K562 (cell line): ENCODE results near the gene PBOV1. TPM values are rescaled to one million over a fixed set of nuclear protein-coding genes. Genes with fewer than 3 reads are reported as not detected.
A peak's percentile ranks its signal among the peaks of the same experiment; 100 is the strongest.

Experiments used
- ATAC-seq: fragments of 200-7000 bp; cut with Tn5 transposase; 3 replicates; pipeline ENCODE4 v1.9.1; 2020; ENCODE audit warnings: moderate library complexity
- BruUV-seq: library from RNA; stranded (reverse); fragments of 400-500 nt; replicated peaks from 2 replicates; lab custom pipeline; 2021; lab: Mats Ljungman, UMichigan
- CTCF ChIA-PET: fragments of 300-600 bp; formaldehyde crosslinking; extraction: SDS; loops from one replicate; lab custom pipeline; 2021; ENCODE audit warnings: low intra/inter-chr PET ratio; lab: Yijun Ruan, JAX
- POLR2A ChIA-PET: fragments of 300-600, 350-650 bp; sonication (Branson Sonifier 250); formaldehyde crosslinking; extraction: SDS; loops from one replicate; lab custom pipeline; 2021; ENCODE audit warnings: antibody characterized with exemption, inconsistent platforms; lab: Yijun Ruan, JAX
- DNase-seq, 4 experiments: peaks; one replicate each; pipeline versions ENCODE4 v3.0.0 to v3.0.0-alpha.2; 2011 to 2018; ENCODE audit warnings: low spot score in 3 of 4, mixed read lengths in 3 of 4; ENCODE audit errors: extremely low read depth in 1 of 4
- FAIRE-seq: peaks from 2 replicates; lab custom pipeline; 2011; peaks lifted over from hg19 to GRCh38; lab: Jason Lieb, UNC
- H2AFZ ChIP-seq: 2 replicates; pipeline ENCODE4 v1.6.0; 2011; ENCODE audit warnings: low read depth, low read length, control low read depth, inconsistent platforms
- H3K27ac ChIP-seq: fragments of 200-600 bp; 3 replicates; pipeline ENCODE4 v1.8.0; 2011; ENCODE audit warnings: low read depth, mild to moderate bottlenecking, control low read depth, inconsistent platforms, low read length, moderate library complexity, mixed read lengths; ENCODE audit errors: extremely low read depth
- H3K27me3 ChIP-seq, 2 experiments: fragments of 300-600 bp in 1 of 2; 2 replicates in 1 of 2; 3 replicates in 1 of 2; pipeline versions ENCODE4 v1.6.0 to v1.8.0; 2011; ENCODE audit warnings: inconsistent platforms in 2 of 2, low read length in 2 of 2, mild to moderate bottlenecking in 1 of 2, mixed read lengths in 1 of 2, moderate library complexity in 1 of 2; ENCODE audit not compliant: control insufficient read depth in 2 of 2, insufficient read depth in 2 of 2
- H3K36me3 ChIP-seq: fragments of 300-600 bp; 3 replicates; pipeline ENCODE4 v1.8.0; 2011; ENCODE audit warnings: mild to moderate bottlenecking, low read length, inconsistent platforms; ENCODE audit not compliant: control insufficient read depth, insufficient read depth
- H3K4me1 ChIP-seq, 2 experiments: fragments of 200-600 bp in 1 of 2; replicated peaks in 1 of 2; 2 replicates in 1 of 2; 3 replicates in 1 of 2; pipeline versions ENCODE4 v1.5.1 to v1.8.0; 2011; ENCODE audit warnings: inconsistent platforms in 2 of 2, low read length in 2 of 2, mild to moderate bottlenecking in 1 of 2, mixed read lengths in 1 of 2, moderate library complexity in 1 of 2; ENCODE audit not compliant: control insufficient read depth in 2 of 2, insufficient read depth in 2 of 2
- H3K4me2 ChIP-seq: 2 replicates; pipeline ENCODE4 v1.6.1; 2011; ENCODE audit warnings: low read length, control low read depth, inconsistent platforms, mixed read lengths; ENCODE audit not compliant: insufficient read depth
- H3K4me3 ChIP-seq: fragments of 200-600 bp; sonication (generic), shearing (Covaris generic); 2 replicates; pipeline ENCODE4 v1.5.1; 2016; ENCODE audit warnings: control low read depth, inconsistent platforms
- H3K79me2 ChIP-seq: fragments of 200-600 bp; 3 replicates; pipeline ENCODE4 v1.8.0; 2011; ENCODE audit warnings: low read length, inconsistent platforms; ENCODE audit not compliant: control insufficient read depth, insufficient read depth
- H3K9ac ChIP-seq, 2 experiments: 2 replicates each; pipeline versions ENCODE4 v1.6.0 to v1.6.1; 2011; ENCODE audit warnings: low read depth in 2 of 2, low read length in 2 of 2, control low read depth in 1 of 2, inconsistent platforms in 1 of 2, mild to moderate bottlenecking in 1 of 2, mixed read lengths in 1 of 2; ENCODE audit not compliant: insufficient read depth in 1 of 2
- H3K9me1 ChIP-seq: one replicate; pipeline ENCODE4 v1.6.0; 2011; ENCODE audit warnings: inconsistent platforms, mild to moderate bottlenecking, low read length, moderate library complexity; ENCODE audit not compliant: control insufficient read depth, insufficient read depth
- H3K9me3 ChIP-seq: replicated peaks from 2 replicates; pipeline ENCODE4 v1.5.1; 2011; ENCODE audit warnings: low read depth, low read length, inconsistent platforms; ENCODE audit not compliant: control insufficient read depth, insufficient read depth
- H4K20me1 ChIP-seq: replicated peaks from 2 replicates; pipeline ENCODE4 v1.6.1; 2011; ENCODE audit warnings: low read length, inconsistent platforms, mixed read lengths; ENCODE audit not compliant: control insufficient read depth, insufficient read depth
- DMBX1 ChIP-seq: fragments of 250-450 bp; sonication (Bioruptor Pico); IDR thresholded peaks from 2 replicates; pipeline ENCODE4 v1.8.0; 2022; ENCODE audit warnings: inconsistent platforms, mild to moderate bottlenecking, moderate library complexity, borderline replicate concordance
- ETV1 ChIP-seq: fragments of 450-650 bp; conservative IDR thresholded peaks from 2 replicates; pipeline ENCODE4 v1.6.1; 2016; ENCODE audit warnings: missing genetic modification characterization, control low read depth, low read depth, missing compliant biosample characterization
- KAT7 ChIP-seq: sonication (generic); formaldehyde crosslinking; IDR thresholded peaks from 2 replicates; pipeline ENCODE4 v1.8.0; 2022; ENCODE audit warnings: missing genetic modification reagents, mild to moderate bottlenecking, borderline replicate concordance
- NR4A1 ChIP-seq, 2 experiments: fragments of 250-450 bp in 1 of 2; fragments of 450-650 bp in 1 of 2; sonication (Bioruptor Pico) in 1 of 2; IDR thresholded peaks; 2 replicates each; pipeline versions ENCODE4 v1.4.0 to v1.6.1; 2016 to 2020; ENCODE audit warnings: mild to moderate bottlenecking in 2 of 2, missing compliant biosample characterization in 1 of 2, missing genetic modification characterization in 1 of 2, moderate library complexity in 1 of 2
- POLR2G ChIP-seq: fragments of 200-400 bp; formaldehyde crosslinking; IDR thresholded peaks from 2 replicates; pipeline ENCODE4 v1.6.1; 2017; ENCODE audit warnings: low read depth, mild to moderate bottlenecking, antibody characterized with exemption, low read length, moderate library complexity
- PRDM10 ChIP-seq: fragments of 450-650 bp; IDR thresholded peaks from 2 replicates; pipeline ENCODE4 v1.6.1; 2018; ENCODE audit not compliant: partially characterized antibody
- SAFB ChIP-seq: fragments of 200-400 bp; formaldehyde crosslinking; IDR thresholded peaks from 2 replicates; pipeline ENCODE4 v1.6.1; 2017; ENCODE audit warnings: low read depth, low read length, borderline replicate concordance
- SRSF9 ChIP-seq: fragments of 200-400 bp; formaldehyde crosslinking; IDR thresholded peaks from 2 replicates; pipeline ENCODE4 v1.6.1; 2017; ENCODE audit warnings: low read depth, low read length, borderline replicate concordance
- ZBTB34 ChIP-seq: fragments of 250-450 bp; sonication (Bioruptor Pico); IDR thresholded peaks from 2 replicates; pipeline ENCODE4 v1.8.0; 2021; ENCODE audit warnings: mild to moderate bottlenecking, moderate library complexity
- ZBTB8A ChIP-seq: fragments of 450-650 bp; IDR thresholded peaks from 2 replicates; pipeline ENCODE4 v1.6.1; 2018; ENCODE audit warnings: mild to moderate bottlenecking, moderate library complexity; ENCODE audit not compliant: partially characterized antibody
- ZFX ChIP-seq: sonication (generic); formaldehyde crosslinking; IDR thresholded peaks from 2 replicates; pipeline ENCODE4 v1.8.0; 2022; ENCODE audit warnings: mild to moderate bottlenecking, missing genetic modification reagents, moderate library complexity
- ZNF316 ChIP-seq: fragments of 450-650 bp; IDR thresholded peaks from 2 replicates; pipeline ENCODE4 v1.6.1; 2016
- ZNF699 ChIP-seq: fragments of 250-450 bp; sonication (Bioruptor Pico); IDR thresholded peaks from 2 replicates; pipeline ENCODE4 v1.8.0; 2021; ENCODE audit warnings: mild to moderate bottlenecking, moderate library complexity; ENCODE audit not compliant: insufficient replicate concordance
- WGBS: fragments of 100-300 bp; shearing (Covaris generic); methylation state at CpG from one replicate; pipeline ENCODE4 v1.1.6; 2016; ENCODE audit warnings: low coverage, mixed read lengths; ENCODE audit not compliant: insufficient coverage; ENCODE audit errors: missing lambda C conversion rate; 5-methylcytosine and 5-hydroxymethylcytosine counted together
- in situ Hi-C: fragments of 300-500 bp; cut with MboI; formaldehyde crosslinking; loops from 4 replicates; pipeline ENCODE4 v1.15.0; 2018; ENCODE audit warnings: inconsistent platforms, mixed read lengths
- intact Hi-C: fragments of 100-400 bp; cut with micrococcal nuclease; formaldehyde crosslinking; loops from 2 replicates; pipeline ENCODE4 v1.14.2; 2022
- polyA plus RNA-seq, 8 experiments: library from polyadenylated mRNA; depleted of rRNA in 4 of 8; stranded (reverse) in 5 of 8; unstranded in 3 of 8; fragments of >200 nt; fragmentation: Nextera tagmentation in 2 of 8; fragmentation: Illumina TruSeq in 1 of 8; extraction: Ambion mirVana in 2 of 8; extraction: Trizol in 1 of 8; gene quantifications; 2 replicates each; pipeline versions ENCODE4 v1.2.1 to v1.2.3, GENCODE V29; 2011 to 2014; ENCODE audit warnings: inconsistent platforms in 1 of 8, missing spikeins in 1 of 8
- total RNA-seq, 7 experiments: library from RNA; depleted of rRNA in 6 of 7; stranded (reverse); fragments of >200 nt in 6 of 7; fragmentation: Illumina TruSeq in 2 of 7; extraction: Trizol in 2 of 7; gene quantifications; 2 replicates each; pipeline versions ENCODE4 v1.2.1 to v1.2.3, GENCODE V29; 2011 to 2021; ENCODE audit warnings: low replicate concordance in 1 of 7
- TF ChIP-seq, protein P1 (sequence below): sonication (generic); formaldehyde crosslinking; IDR thresholded peaks from 2 replicates; pipeline ENCODE4 v1.8.0; 2022; ENCODE audit warnings: mild to moderate bottlenecking, low read depth, missing genetic modification reagents

Gene PBOV1
- total and polyA plus RNA-seq, 9 of the 15 experiments (the other 6 are each of a cell fraction or from before 2014, with no cell fraction given), result not detected

DNA sequence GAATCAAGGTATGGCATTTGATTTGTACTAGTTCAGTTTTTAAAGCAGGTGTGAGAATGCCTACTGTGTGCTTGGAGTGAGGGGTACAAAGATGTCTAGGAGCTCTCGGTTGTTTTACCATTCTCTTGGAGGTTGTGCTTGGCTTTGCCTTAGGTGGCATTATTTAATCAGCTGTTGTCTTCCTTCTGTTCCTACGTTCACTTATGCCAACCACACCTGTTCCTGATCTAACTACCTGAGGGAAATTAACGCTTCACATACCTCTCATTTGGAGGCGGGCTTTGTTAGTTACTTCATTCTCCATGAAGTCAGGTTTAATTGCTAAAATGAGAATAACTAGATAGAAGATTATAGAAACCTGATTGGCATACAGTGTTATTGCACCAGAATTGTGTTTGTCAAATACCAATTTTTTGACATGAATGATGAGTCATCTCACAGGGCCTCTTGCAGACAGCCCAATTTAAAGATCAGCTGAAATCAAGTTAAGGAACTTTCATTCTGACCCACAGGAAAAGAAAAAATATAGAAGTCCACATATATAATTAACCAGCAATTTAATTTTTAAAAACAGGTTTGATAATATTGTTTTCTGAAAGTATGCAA lies 24.8 kb upstream of the PBOV1 start (continued):
- TF ChIP-seq SAFB (no peak), DMBX1 (no peak), ZNF699 (no peak), KAT7 (CRISPR knock-in tag) (no peak), NR4A1 (CRISPR knock-in tag; IDR thresholded peaks at IDR 0.05) (no peak), NR4A1 (tag; IDR thresholded peaks at IDR 0.05) (no peak), SRSF9 (no peak), ZBTB8A (no peak), POLR2G (no peak), ZFX (no peak)
- TF ChIP-seq, all 486 proteins: peak for 0

- POLR2A ChIA-PET, result interaction anchor here (0.7 kb wide), 1 partner anchor 10 kb away, joined by 6 read pairs; no protein-coding TSS in a partner anchor
- BruUV-seq, result no TSS peak
- TF ChIP-seq, protein P1, sequence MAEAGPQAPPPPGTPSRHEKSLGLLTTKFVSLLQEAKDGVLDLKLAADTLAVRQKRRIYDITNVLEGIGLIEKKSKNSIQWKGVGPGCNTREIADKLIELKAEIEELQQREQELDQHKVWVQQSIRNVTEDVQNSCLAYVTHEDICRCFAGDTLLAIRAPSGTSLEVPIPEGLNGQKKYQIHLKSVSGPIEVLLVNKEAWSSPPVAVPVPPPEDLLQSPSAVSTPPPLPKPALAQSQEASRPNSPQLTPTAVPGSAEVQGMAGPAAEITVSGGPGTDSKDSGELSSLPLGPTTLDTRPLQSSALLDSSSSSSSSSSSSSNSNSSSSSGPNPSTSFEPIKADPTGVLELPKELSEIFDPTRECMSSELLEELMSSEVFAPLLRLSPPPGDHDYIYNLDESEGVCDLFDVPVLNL, result no peak
- TF ChIP-seq ZNF316, result peak; percentile 22; the same call in 1 of the 2 replicates
- no peak for TF ChIP-seq PRDM10
- TF ChIP-seq ETV1, result no peak
- no peak for TF ChIP-seq ZBTB34 (CRISPR knock-in tag)
- TF ChIP-seq, all 486 proteins: peak for 1
Measured at GRCh38 chr6:138241934-138242333, 23.6 kb upstream of the PBOV1 start.

More at GRCh38 chr6:138241934-138242333, 23.6 kb upstream of the PBOV1 start:
- CTCF ChIA-PET, result no interaction called here
- Histone ChIP-seq H3K27ac (no peak overlapping the region), H3K79me2 (no peaks in the 10 kb centered on the region), H4K20me1 (no peaks in the 10 kb centered on the region), H3K9ac (no peak overlapping the region), H3K4me3 (no peak overlapping the region), H3K9me1 (no peaks in the 10 kb centered on the region), H3K4me2 (no peak overlapping the region), H3K9me3 (no peaks in the 10 kb centered on the region), H3K27me3 (peaks cover 8 to 10% of the 10 kb centered on the region in 2 experiments; a peak in 4 of 5 replicates), H3K4me1 (no peaks in the 10 kb centered on the region), H3K36me3 (no peaks in the 10 kb centered on the region), H2AFZ (no peak overlapping the region)
- WGBS, result 4% methylated on average over 6 of the region's 6 CpGs
- intact Hi-C loops (no loop called here), in situ Hi-C loops (no loop called here)
- FAIRE-seq (no peak), DNase-seq (no peak), ATAC-seq (no peak)
